AG04450 (cell line): ENCODE results near the gene TRIM59. TPM values are rescaled to one million over a fixed set of nuclear protein-coding genes. Genes with fewer than 3 reads are reported as not detected.
"Not testable (repeated sequence)": the region's sequence is repeated elsewhere in the genome, so short reads cannot be mapped to it uniquely, and the experiment has no call there.

Experiments
- CTCF ChIA-PET: fragments of 300-600, 350-600 bp; formaldehyde crosslinking; extraction: SDS; loops from one replicate; lab custom pipeline; 2022; ENCODE audit warnings: antibody characterized with exemption, inconsistent platforms; lab: Charles Lee
- POLR2A ChIA-PET: fragments of 350-600 bp; formaldehyde crosslinking; extraction: SDS; loops from one replicate; lab custom pipeline; 2021; ENCODE audit warnings: antibody characterized with exemption, inconsistent platforms; lab: Yijun Ruan, JAX
- DNase-seq: peaks from one replicate; pipeline ENCODE4 v3.0.0-alpha.2; 2011; ENCODE audit warnings: low read depth, low spot score
- H3K27ac ChIP-seq: one replicate; pipeline ENCODE4 v1.5.1; 2012; ENCODE audit warnings: low read depth, low read length, control low read depth
- H3K27me3 ChIP-seq: one replicate; pipeline ENCODE4 v1.6.0; 2012; ENCODE audit warnings: low read length; ENCODE audit not compliant: control insufficient read depth, insufficient read depth
- H3K4me3 ChIP-seq: 2 replicates; pipeline ENCODE4 v1.5.1; 2011; ENCODE audit warnings: mild to moderate bottlenecking, low read depth, low read length, control low read depth
- H3K9me3 ChIP-seq: 2 replicates; pipeline ENCODE4 v1.5.1; 2012; ENCODE audit warnings: low read length; ENCODE audit not compliant: control insufficient read depth, insufficient read depth
- CTCF ChIP-seq: IDR thresholded peaks from 2 replicates; pipeline ENCODE4 v1.5.1; 2011; ENCODE audit warnings: low read depth, low read length, control low read depth, inconsistent platforms
- polyA plus RNA-seq: library from polyadenylated mRNA; depleted of rRNA; stranded (reverse); fragments of >200 nt; gene quantifications from 2 replicates; pipeline ENCODE4 v1.2.3, GENCODE V29; 2011

Gene TRIM59
- polyA plus RNA-seq, 1 experiment, result 15.3 TPM

- CTCF ChIA-PET, result no interaction called here
Measured at GRCh38 chr3:160454995-160455394, 5.4 kb upstream of the TRIM59 start.

DNA sequence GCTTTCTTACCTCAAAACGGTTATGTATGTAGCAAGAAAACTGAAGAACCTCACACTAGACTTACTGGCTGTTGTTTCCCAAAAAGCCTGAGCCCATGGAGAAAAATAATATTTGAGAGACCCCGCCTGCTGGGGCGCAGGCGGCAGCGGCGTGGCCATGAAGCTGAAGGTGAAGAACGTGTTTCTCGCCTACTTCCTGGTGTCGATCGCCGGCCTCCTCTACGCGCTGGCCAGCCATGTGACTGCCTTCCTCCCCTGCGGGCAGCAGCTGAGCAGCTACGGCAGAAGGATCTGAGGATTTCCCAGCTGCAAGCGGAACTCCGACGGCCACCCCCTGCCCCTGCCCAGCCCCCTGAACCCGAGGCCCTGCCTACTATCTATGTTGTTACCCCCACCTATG is 2.7 kb upstream of the TRIM59 start:
- CTCF ChIA-PET, DNase-seq: not testable (repeated sequence)

More at GRCh38 chr3:160454995-160455394, 5.4 kb upstream of the TRIM59 start:
- POLR2A ChIA-PET, result no interaction called here
- no peak for TF ChIP-seq CTCF
- H3K9me3 ChIP-seq, result peaks cover 6% of the 10 kb centered on the region
- no peak overlapping the region for H3K27ac ChIP-seq
- no peak for DNase-seq
- no peaks in the 10 kb centered on the region for H3K27me3 ChIP-seq
- no peak overlapping the region for H3K4me3 ChIP-seq

DNA sequence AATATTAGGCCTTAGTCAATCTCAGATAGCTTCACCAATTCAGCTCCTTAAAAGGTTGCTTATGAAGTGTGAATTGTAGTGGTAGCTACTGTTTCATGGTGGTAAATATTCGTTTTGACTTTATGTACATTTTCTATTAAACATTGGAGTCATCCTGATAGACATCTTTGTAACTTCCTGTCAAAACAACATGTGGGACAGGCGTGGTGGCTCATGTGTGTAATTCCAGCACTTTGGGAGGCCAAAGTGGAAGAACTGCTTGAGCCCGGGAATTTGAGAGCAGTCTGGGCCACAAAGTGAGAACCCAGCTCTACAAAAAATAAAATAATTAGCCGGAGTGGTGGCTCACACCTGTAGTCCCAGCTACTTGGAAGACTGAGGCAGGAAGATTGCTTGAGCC is 2.0 kb upstream of the TRIM59 start:
- H3K9me3 ChIP-seq, result peaks cover 8% of the 10 kb centered on the region
- no peak for TF ChIP-seq CTCF
- ChIA-PET POLR2A (interaction anchor here (1.1 to 2.9 kb wide), 2 partner anchors 22 to 27 kb away, joined by 4 to 14 read pairs; no protein-coding TSS in a partner anchor), CTCF (interaction anchor here (2.9 kb wide), 1 partner anchor 34 kb away, joined by 21 read pairs; no protein-coding TSS in a partner anchor)
- H3K27ac ChIP-seq, result no peak overlapping the region
- no peaks in the 10 kb centered on the region for H3K27me3 ChIP-seq
- H3K4me3 ChIP-seq, result no peak overlapping the region
- no peak for DNase-seq

More for the DNA sequence above, 2.7 kb upstream of the TRIM59 start:
- H3K9me3 ChIP-seq, H3K4me3 ChIP-seq, H3K27ac ChIP-seq, H3K27me3 ChIP-seq, POLR2A ChIA-PET: not testable (repeated sequence)

DNA sequence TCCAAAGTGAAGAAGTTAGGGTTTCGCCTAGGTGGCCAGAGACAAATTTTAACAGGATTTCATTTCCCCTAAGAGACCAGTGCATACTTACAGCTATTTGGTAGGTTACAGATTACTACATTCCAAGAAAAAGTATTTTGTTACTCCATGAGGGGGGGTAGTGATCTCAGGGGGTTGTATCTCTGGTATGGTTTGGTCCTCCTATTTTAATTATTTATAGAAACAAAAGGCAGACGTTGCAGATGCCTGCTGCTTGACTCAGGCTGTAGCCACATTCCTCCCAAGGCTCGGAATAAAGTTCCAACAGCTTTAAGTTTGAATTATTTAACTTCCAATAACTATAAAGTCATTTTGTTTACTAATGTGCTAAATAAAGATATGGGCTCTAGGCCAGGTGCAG is 1.3 kb upstream of the TRIM59 start:
- H3K27me3 ChIP-seq, result no peaks in the 10 kb centered on the region
- peak; percentile 39 for TF ChIP-seq CTCF
- no peak overlapping the region for H3K4me3 ChIP-seq
- CTCF ChIA-PET, result interaction anchor here (0.5 to 2.9 kb wide), 6 partner anchors 35 to 1988 kb away, joined by 3 to 21 read pairs (median 4); no protein-coding TSS in a partner anchor
- POLR2A ChIA-PET, result interaction anchor here (0.5 to 2.9 kb wide), 6 partner anchors 17 to 115 kb away, joined by 3 to 14 read pairs (median 5); partner anchors contain the start of gene KPNA4
- peak overlapping the region; percentile 93 for H3K27ac ChIP-seq
- DNase-seq, result peak; percentile 82
- peaks cover 8% of the 10 kb centered on the region for H3K9me3 ChIP-seq

GRCh38 chr3:160448845-160449635 is 546 bp downstream of the TRIM59 start:
- H3K27ac ChIP-seq, result peak overlapping the region; percentile 93
- POLR2A ChIA-PET, result interaction anchor here (0.6 to 2.9 kb wide), 10 partner anchors 10 to 117 kb away, joined by 3 to 14 read pairs (median 5); partner anchors contain the start of genes IFT80, KPNA4 and SMC4
- CTCF ChIA-PET, result interaction anchor here (0.9 to 2.9 kb wide), 3 partner anchors 37 to 416 kb away, joined by 4 to 21 read pairs (median 6); no protein-coding TSS in a partner anchor
- no peak for DNase-seq
- H3K4me3 ChIP-seq, result peak overlapping the region; percentile 87
- peaks cover 8% of the 10 kb centered on the region for H3K9me3 ChIP-seq
- TF ChIP-seq CTCF, result no peak
- no peaks in the 10 kb centered on the region for H3K27me3 ChIP-seq
